HEK293 (cell line): ENCODE results near the gene DDC.

ENCODE experiments used
- CTCF ChIP-seq: fragments of 450-650 bp; formaldehyde crosslinking; IDR thresholded peaks from 2 replicates; pipeline ENCODE4 v1.5.1; 2016; ENCODE audit warnings: missing biosample characterization, missing genetic modification characterization
- GLI4 ChIP-seq: fragments of 450-650 bp; formaldehyde crosslinking; IDR thresholded peaks from 2 replicates; pipeline ENCODE4 v1.5.1; 2016; ENCODE audit warnings: missing biosample characterization, missing genetic modification characterization
- REST ChIP-seq: fragments of 450-650 bp; formaldehyde crosslinking; IDR thresholded peaks from 2 replicates; pipeline ENCODE4 v1.5.1; 2016; ENCODE audit warnings: missing biosample characterization, missing genetic modification characterization
- SCRT1 ChIP-seq: fragments of 450-650 bp; formaldehyde crosslinking; IDR thresholded peaks from 2 replicates; pipeline ENCODE4 v1.5.1; 2016; ENCODE audit warnings: missing biosample characterization, missing genetic modification characterization, borderline replicate concordance
- ZBTB8A ChIP-seq: fragments of 450-650 bp; formaldehyde crosslinking; IDR thresholded peaks from 2 replicates; pipeline ENCODE4 v1.5.1; 2016; ENCODE audit warnings: missing biosample characterization, missing genetic modification characterization
- ZNF274 ChIP-seq, 2 experiments: fragments of 200-500 bp in 1 of 2; fragments of 450-650 bp in 1 of 2; sonication (Bioruptor generic) in 1 of 2; formaldehyde crosslinking in 1 of 2; IDR thresholded peaks; 2 replicates each; pipeline versions ENCODE4 v1.5.1 to v1.6.1; 2014 to 2016; ENCODE audit warnings: borderline replicate concordance in 1 of 2, inconsistent platforms in 1 of 2, low read length in 1 of 2, missing biosample characterization in 1 of 2, missing genetic modification characterization in 1 of 2
- ZNF341 ChIP-seq: fragments of 450-650 bp; formaldehyde crosslinking; IDR thresholded peaks from 2 replicates; pipeline ENCODE4; 2016; ENCODE audit warnings: low read depth, missing biosample characterization, missing genetic modification characterization
- ZNF785 ChIP-seq: fragments of 450-650 bp; formaldehyde crosslinking; IDR thresholded peaks from 2 replicates; pipeline ENCODE4 v1.5.1; 2016; ENCODE audit warnings: missing biosample characterization, missing genetic modification characterization
- ZNF792 ChIP-seq: fragments of 450-650 bp; formaldehyde crosslinking; IDR thresholded peaks from 2 replicates; pipeline ENCODE4 v1.5.1; 2016; ENCODE audit warnings: missing biosample characterization, missing genetic modification characterization

GRCh38 chr7:50418086-50418515, 147.1 kb downstream of the DDC start:
- peak; percentile 74 for TF ChIP-seq CTCF
- no peak for TF ChIP-seq ZNF785 (tag by site-specific recombination)
- TF ChIP-seq ZNF792 (tag by site-specific recombination) = no peak
- TF ChIP-seq SCRT1 (tag by site-specific recombination) = no peak
- TF ChIP-seq REST = no peak
- TF ChIP-seq ZNF274 (IDR thresholded peaks at IDR 0.05; ENCODE audit: low read length) = no peak
- no peak for TF ChIP-seq ZNF274 (tag by site-specific recombination; IDR thresholded peaks at IDR 0.05; ENCODE audit: borderline replicate concordance)
- TF ChIP-seq ZNF341 (tag by site-specific recombination) = no peak
- no peak for TF ChIP-seq GLI4 (tag by site-specific recombination)
- TF ChIP-seq ZBTB8A (tag by site-specific recombination) = no peak
